ENCODE results near the gene KCNIP1. TPM values are rescaled to one million over a fixed set of nuclear protein-coding genes. Genes with fewer than 3 reads are reported as not detected.

KCNIP1 gene
- total RNA-seq, 2 experiments from 2014 or later: not detected

- H3K4me1 Mint-ChIP-seq (ENCODE audit: low read depth): peaks cover 7% of the 10 kb centered on the region
- H3K4me3 Mint-ChIP-seq: no peak overlapping the region
- intact Hi-C loops (cut with DNase I, micrococcal nuclease): no loop called here
- peaks cover 4% of the 10 kb centered on the region for H3K27me3 Mint-ChIP-seq
- CTCF ChIA-PET: no interaction called here
- Histone ChIP-seq H3K9me3 (ENCODE audit: control insufficient read depth in 1 of 2, insufficient read depth in 1 of 2, low read length in 2 of 2) (no peaks in the 10 kb centered on the region), H3K36me3 (ENCODE audit: insufficient read depth, low read length) (no peaks in the 10 kb centered on the region), H3K27ac (ENCODE audit: low read depth in 1 of 2, low read length in 2 of 2) (no peak overlapping the region), H3K4me1 (ENCODE audit: insufficient read depth, low read length) (no peaks in the 10 kb centered on the region), H3K27me3 (ENCODE audit: control insufficient read depth in 1 of 2, insufficient read depth in 2 of 2, low read length in 2 of 2) (no peaks in the 10 kb centered on the region), H3K4me3 (ENCODE audit: low read length) (no peak overlapping the region)
- H3K36me3 Mint-ChIP-seq (ENCODE audit: low read depth): no peaks in the 10 kb centered on the region
- POLR2A ChIA-PET: no interaction called here
- ATAC-seq (ENCODE audit: poor library complexity) (no peak), DNase-seq (no peak)
- H3K27ac Mint-ChIP-seq: no peak overlapping the region
- TF ChIP-seq CTCF (IDR thresholded peaks at IDR 0.05): no peak
- H3K9me3 Mint-ChIP-seq: no peaks in the 10 kb centered on the region
Observed at GRCh38 chr5:170614720-170615119, 110.9 kb downstream of the KCNIP1 start.

- Histone ChIP-seq H3K27me3 (ENCODE audit: control insufficient read depth in 1 of 2, insufficient read depth in 2 of 2, low read length in 2 of 2) (no peaks in the 10 kb centered on the region), H3K27ac (ENCODE audit: low read depth in 1 of 2, low read length in 2 of 2) (no peak overlapping the region), H3K36me3 (ENCODE audit: insufficient read depth, low read length) (no peaks in the 10 kb centered on the region), H3K9me3 (ENCODE audit: control insufficient read depth in 1 of 2, insufficient read depth in 1 of 2, low read length in 2 of 2) (no peaks in the 10 kb centered on the region), H3K4me1 (ENCODE audit: insufficient read depth, low read length) (no peaks in the 10 kb centered on the region), H3K4me3 (ENCODE audit: low read length) (no peak overlapping the region)
- no peak for DNase-seq
- Mint-ChIP-seq H3K9me3 (no peaks in the 10 kb centered on the region), H3K36me3 (ENCODE audit: low read depth) (no peaks in the 10 kb centered on the region), H3K27me3 (peaks cover 4% of the 10 kb centered on the region), H3K4me3 (no peak overlapping the region), H3K4me1 (ENCODE audit: low read depth) (peaks cover 7% of the 10 kb centered on the region), H3K27ac (no peak overlapping the region)
- ChIA-PET POLR2A (no interaction called here), CTCF (no interaction called here)
- TF ChIP-seq CTCF (IDR thresholded peaks at IDR 0.05): no peak
- intact Hi-C loops (cut with DNase I, micrococcal nuclease): no loop called here
- ATAC-seq (ENCODE audit: poor library complexity): no peak
Observed at GRCh38 chr5:170617533-170618490, 114.0 kb downstream of the KCNIP1 start.

GRCh38 chr5:170619869-170620268, 116.0 kb downstream of the KCNIP1 start:
- Histone ChIP-seq H3K36me3 (ENCODE audit: insufficient read depth, low read length) (no peaks in the 10 kb centered on the region), H3K27me3 (ENCODE audit: control insufficient read depth in 1 of 2, insufficient read depth in 2 of 2, low read length in 2 of 2) (no peaks in the 10 kb centered on the region), H3K27ac (ENCODE audit: low read depth in 1 of 2, low read length in 2 of 2) (no peak overlapping the region), H3K4me1 (ENCODE audit: insufficient read depth, low read length) (no peaks in the 10 kb centered on the region), H3K9me3 (ENCODE audit: control insufficient read depth in 1 of 2, insufficient read depth in 1 of 2, low read length in 2 of 2) (no peaks in the 10 kb centered on the region), H3K4me3 (ENCODE audit: low read length) (no peak overlapping the region)
- Mint-ChIP-seq H3K27me3 (no peaks in the 10 kb centered on the region), H3K27ac (no peak overlapping the region), H3K9me3 (no peaks in the 10 kb centered on the region), H3K36me3 (ENCODE audit: low read depth) (no peaks in the 10 kb centered on the region), H3K4me3 (no peak overlapping the region), H3K4me1 (ENCODE audit: low read depth) (peaks cover 7% of the 10 kb centered on the region)
- intact Hi-C loops (cut with DNase I, micrococcal nuclease): no loop called here
- DNase-seq: no peak
- ChIA-PET CTCF (no interaction called here), POLR2A (no interaction called here)
- no peak for ATAC-seq (ENCODE audit: poor library complexity)
- TF ChIP-seq CTCF (IDR thresholded peaks at IDR 0.05): no peak

Measured in CD4-positive, alpha-beta T cell (primary cell).